GM10248 (cell line): ENCODE results near the gene LRRC56.
A peak's percentile ranks its signal among the peaks of the same experiment; 100 is the strongest.
"Not testable (repeated sequence)": the region's sequence is repeated elsewhere in the genome, so short reads cannot be mapped to it uniquely, and the experiment has no call there.

Experiments used
- CTCF ChIA-PET: fragments of 300-600 bp; sonication (Branson Sonifier 250); formaldehyde crosslinking; extraction: SDS; loops from one replicate; lab custom pipeline; 2021; ENCODE audit warnings: antibody characterized with exemption; lab: Yijun Ruan, JAX
- POLR2A ChIA-PET: fragments of 350-650 bp; sonication (Branson Sonifier 250); formaldehyde crosslinking; extraction: SDS; loops from one replicate; lab custom pipeline; 2020; ENCODE audit warnings: antibody characterized with exemption; lab: Yijun Ruan, JAX
- DNase-seq: peaks from one replicate; pipeline ENCODE4 v3.0.0; 2012; ENCODE audit errors: extremely low spot score
- CTCF ChIP-seq: IDR thresholded peaks from 2 replicates; pipeline ENCODE4 v1.5.1; 2012; ENCODE audit warnings: mild to moderate bottlenecking, low read depth; ENCODE audit errors: extremely low read depth, missing control alignments, control extremely low read depth

The LRRC56 gene

DNA sequence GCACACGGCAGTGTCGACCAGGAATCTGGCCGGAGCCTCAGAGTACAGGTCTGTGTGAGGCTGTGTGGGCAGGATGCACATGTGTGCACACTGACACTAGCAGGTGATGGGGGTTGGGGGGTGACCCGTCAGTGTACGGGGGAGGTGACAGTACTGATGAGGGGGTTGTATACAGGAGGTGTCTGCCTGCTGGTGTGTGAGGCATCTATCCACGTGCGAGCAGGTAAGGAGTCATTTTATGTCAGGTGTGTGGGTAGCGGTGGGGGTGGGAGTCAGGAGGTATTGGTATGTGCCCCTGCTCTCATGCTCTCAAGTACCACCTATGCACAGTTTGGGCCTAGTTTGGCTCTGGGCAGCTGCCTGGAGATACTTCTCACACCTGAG lies 34.5 kb downstream of the LRRC56 start:
- no peak for TF ChIP-seq CTCF
- ChIA-PET CTCF (interaction anchor here (0.6 kb wide), 1 partner anchor 17 kb away, joined by 4 read pairs; no protein-coding TSS in a partner anchor), POLR2A (no interaction called here)
- no peak for DNase-seq

GRCh38 chr11:573146-573759 lies 35.9 kb downstream of the LRRC56 start:
- ChIA-PET CTCF (no interaction called here), POLR2A (no interaction called here)
- no peak for TF ChIP-seq CTCF
- DNase-seq: no peak

DNA sequence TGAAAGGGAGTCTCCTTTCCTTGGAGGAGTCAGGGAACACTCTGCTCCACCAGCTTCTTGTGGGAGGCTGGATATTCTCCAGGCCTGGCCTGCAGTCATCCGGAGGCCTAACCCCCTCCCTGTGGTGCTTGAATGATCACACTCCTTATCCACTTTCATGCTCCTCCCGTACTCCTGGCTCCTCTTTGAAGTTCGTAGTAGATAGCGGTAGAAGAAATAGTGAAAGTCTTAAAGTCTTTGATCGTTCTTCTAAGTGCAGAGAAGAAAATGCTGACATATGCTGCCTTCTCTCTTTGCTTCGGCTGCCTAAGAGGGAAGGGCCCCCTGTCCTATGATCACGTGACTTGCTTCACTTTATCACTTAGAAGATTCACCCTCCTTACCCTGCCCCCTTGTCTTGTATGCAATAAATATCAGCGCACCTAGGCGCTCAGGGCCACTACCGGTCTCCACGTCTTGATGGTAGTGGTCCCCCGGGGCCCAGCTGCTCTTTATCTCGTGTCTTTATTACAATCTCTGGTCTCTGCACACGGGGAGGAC lies 36.8 kb downstream of the LRRC56 start:
- POLR2A ChIA-PET, DNase-seq, CTCF ChIA-PET: not testable (repeated sequence)

DNA sequence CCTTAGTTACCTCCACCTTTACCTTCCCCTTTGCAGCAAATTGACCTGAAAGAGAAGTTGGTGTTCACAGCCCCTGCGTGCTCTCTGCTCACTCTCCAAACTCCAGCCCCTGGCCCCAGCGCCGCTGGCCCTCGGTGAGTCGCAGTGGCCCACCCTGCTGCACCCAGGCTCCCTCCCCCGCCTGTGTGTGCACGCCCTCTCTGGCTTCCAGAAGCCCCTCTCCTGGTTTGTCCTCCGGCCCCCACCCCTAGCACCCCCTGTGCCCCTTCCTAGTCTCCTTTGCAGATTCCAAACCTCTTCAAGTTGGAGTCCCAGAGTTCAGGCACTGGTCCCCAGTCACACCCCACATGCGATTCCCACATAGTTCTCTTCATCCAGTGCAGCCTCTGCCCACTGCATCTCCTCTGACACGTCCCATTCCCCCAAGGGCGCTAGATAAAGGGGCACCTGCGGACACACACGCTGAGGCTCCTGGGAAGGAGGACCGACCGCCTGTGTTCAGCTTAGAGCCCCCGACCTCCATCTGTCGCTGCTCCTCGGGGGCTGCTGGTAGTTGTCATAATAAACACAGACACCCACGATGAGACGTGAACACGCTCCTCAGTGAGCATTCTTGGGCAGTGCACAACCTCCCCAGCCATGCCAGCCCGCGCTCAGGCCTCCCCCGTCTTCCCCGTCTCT lies 37.4 kb downstream of the LRRC56 start:
- CTCF ChIA-PET: interaction anchor here (1.5 to 1.8 kb wide), 4 partner anchors 10 to 39 kb away, joined by 3 to 9 read pairs (median 4); no protein-coding TSS in a partner anchor

GRCh38 chr11:575313-575995 lies 38.1 kb downstream of the LRRC56 start:
- TF ChIP-seq CTCF: no peak
- DNase-seq: no peak
- ChIA-PET POLR2A (interaction anchor here (0.8 to 1.6 kb wide), 5 partner anchors 10 to 168 kb away, joined by 3 to 8 read pairs (median 4); no protein-coding TSS in a partner anchor), CTCF (interaction anchor here (0.7 to 1.8 kb wide), 7 partner anchors 9 to 127 kb away, joined by 3 to 9 read pairs (median 3); no protein-coding TSS in a partner anchor)

More for the DNA sequence above, 37.4 kb downstream of the LRRC56 start:
- no peak for DNase-seq
- TF ChIP-seq CTCF: no peak
- POLR2A ChIA-PET: interaction anchor here (1.6 kb wide), 1 partner anchor 10 kb away, joined by 5 read pairs; no protein-coding TSS in a partner anchor

DNA sequence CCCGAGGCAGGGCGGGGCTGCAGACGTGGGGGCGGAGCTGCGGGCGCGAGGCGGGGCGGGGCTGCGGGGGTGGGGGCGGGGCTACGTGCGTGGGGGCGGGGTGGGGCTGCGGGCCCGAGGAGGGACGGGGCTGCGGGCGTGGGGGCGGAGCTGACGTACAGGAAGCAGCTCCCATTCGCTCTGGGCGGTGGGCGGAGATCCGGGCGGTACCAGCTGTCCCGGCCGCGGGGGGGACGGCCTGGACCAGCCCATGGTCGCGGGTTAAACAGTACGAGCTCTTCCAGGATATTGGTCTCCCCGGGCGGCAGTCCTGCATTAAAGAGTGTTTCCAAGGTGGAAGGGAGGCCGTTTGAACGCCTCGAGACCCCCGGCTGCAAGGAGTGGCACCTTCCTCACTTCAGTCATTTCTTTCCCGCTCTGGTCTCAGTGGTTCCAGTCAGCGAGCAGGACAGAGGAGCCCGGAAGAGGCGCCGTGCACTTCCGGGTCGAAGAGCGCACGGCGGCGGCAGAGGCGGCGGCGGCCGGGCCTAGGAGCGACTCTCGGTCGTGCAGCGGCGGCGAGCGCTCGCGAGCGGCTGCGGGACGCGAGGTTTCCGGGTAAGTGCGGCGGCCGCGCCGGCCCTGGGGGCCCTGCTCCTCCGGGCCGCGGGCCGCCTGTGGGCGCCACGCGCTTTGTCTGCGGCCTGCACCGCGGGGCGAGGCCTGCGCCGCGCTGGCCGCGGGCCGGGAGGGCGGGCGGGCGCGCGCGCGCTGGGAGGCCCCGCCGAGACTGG lies 38.9 kb downstream of the LRRC56 start, which contains the start of gene PHRF1:
TSS of gene PHRF1 (plus strand) at position 475 of the 773 bp plus-strand sequence. CDS start 5,043 bp downstream, outside the sequence.
- POLR2A ChIA-PET: interaction anchor here (0.8 to 1.6 kb wide), 5 partner anchors 9 to 169 kb away, joined by 3 to 8 read pairs (median 4); no protein-coding TSS in a partner anchor
- CTCF ChIA-PET: interaction anchor here (0.7 to 1.8 kb wide), 7 partner anchors 9 to 128 kb away, joined by 3 to 9 read pairs (median 3); no protein-coding TSS in a partner anchor
- peak; percentile 100 for DNase-seq
- TF ChIP-seq CTCF: no peak
